ENCODE data around the gene GALNT18.

The GALNT18 gene

DNA sequence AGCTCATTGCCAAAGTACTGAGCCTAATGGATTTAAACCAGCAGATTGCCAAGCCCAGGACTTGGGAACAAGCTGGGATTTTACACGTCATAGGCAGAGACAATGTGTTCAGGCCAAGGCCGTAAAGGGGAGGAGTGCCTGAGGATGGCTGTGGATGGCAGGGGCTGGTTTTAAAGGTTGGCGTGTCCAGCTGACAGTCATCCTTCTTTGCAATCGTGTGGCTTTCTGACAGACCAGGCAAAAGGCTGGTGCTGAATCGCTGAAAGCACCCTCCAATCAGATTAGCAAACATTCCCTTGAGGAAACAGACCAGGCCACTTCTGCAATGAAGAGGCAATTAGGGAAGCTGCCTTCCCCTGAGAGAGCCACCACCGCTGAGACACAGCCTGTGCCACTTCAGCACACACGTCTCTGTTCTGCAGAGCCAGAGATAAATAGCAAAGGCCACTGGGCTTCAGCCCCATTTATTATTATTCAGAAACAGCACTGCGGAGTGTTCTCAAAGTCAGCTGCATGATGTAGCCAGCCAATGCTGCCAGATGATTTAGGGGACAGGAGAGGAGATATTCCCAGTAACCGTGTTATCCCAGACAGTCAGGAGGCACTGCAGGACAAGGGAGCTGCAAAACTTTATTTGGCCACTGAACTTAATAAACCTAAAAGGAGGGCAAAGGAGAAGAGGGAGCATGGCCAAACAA is 214.6 kb downstream of the GALNT18 start:
- ATAC-seq (replicated peaks; ENCODE audit: extremely low read depth, poor library complexity, severe bottlenecking) (no peak), DNase-seq (ENCODE audit: low spot score in 2 of 2) (no peak)
- Mint-ChIP-seq H3K36me3 (ENCODE audit: insufficient read depth) (no peaks in the 10 kb centered on the region), H3K9me3 (no peaks in the 10 kb centered on the region), H3K27me3 (peaks cover 71% of the 10 kb centered on the region), H3K4me3 (no peak overlapping the region), H3K4me1 (no peaks in the 10 kb centered on the region), H3K27ac (ENCODE audit: low read depth) (no peak overlapping the region)

DNA sequence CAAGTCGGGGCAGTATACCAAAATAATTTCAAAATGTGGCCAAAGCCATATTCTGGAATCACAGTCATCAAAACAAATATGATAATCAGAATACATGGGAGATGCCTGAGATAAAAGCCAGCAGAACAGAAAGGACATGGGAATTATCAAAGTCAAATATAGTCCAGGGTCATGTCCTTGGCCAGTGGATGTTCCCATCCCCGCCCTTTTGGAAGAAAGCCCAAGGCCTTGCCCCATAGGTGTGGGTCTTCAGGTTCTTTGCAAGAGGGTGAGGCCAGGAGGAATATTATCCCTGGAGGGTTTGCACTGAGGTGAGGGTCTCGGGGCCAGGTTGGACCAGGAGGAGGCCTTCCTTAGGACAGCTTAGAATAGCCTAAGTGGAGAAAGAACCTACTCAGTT is 215.2 kb downstream of the GALNT18 start:
- Mint-ChIP-seq H3K27me3 (peaks cover 68% of the 10 kb centered on the region), H3K9me3 (no peaks in the 10 kb centered on the region), H3K27ac (ENCODE audit: low read depth) (no peak overlapping the region), H3K36me3 (ENCODE audit: insufficient read depth) (no peaks in the 10 kb centered on the region), H3K4me3 (no peak overlapping the region), H3K4me1 (no peaks in the 10 kb centered on the region)
- ATAC-seq (replicated peaks; ENCODE audit: extremely low read depth, poor library complexity, severe bottlenecking) (no peak), DNase-seq (ENCODE audit: low spot score in 2 of 2) (no peak)

- no peak for DNase-seq (ENCODE audit: low spot score in 2 of 2)
- Mint-ChIP-seq H3K9me3 (no peaks in the 10 kb centered on the region), H3K4me1 (no peaks in the 10 kb centered on the region), H3K27me3 (peaks cover 47% of the 10 kb centered on the region), H3K4me3 (no peak overlapping the region), H3K36me3 (ENCODE audit: insufficient read depth) (no peaks in the 10 kb centered on the region), H3K27ac (ENCODE audit: low read depth) (no peak overlapping the region)
- no peak for ATAC-seq (replicated peaks; ENCODE audit: extremely low read depth, poor library complexity, severe bottlenecking)
Observed at GRCh38 chr11:11403763-11404725, 217.8 kb downstream of the GALNT18 start.

DNA sequence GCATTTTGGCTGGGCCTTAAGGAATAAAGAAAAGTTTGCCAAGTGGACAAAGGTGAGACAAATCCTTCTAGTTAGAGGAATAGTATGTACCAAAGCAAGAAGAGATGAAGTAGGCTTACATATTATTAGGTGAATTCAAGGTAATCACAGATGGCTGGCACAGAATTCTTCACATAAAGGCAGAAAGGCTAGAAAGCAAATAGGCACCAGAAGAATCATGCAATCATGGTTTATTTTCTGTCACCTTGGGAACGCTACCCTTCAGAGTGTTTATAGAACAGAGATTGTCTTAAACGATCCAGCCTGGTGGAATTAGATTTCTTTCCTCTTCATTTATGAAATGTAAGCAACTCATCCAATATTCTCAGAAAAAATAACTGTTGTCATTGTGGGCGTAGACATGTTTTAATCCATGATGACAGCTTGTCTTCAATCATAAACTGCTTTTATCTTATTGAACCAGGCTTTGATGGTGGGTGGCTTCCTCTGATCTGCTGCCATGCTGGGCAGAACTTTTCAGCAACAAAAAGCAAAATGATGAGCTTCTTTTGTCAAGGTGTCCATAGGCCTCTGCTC is 219.8 kb downstream of the GALNT18 start:
- H3K9me3 Mint-ChIP-seq = no peaks in the 10 kb centered on the region
- no peak for DNase-seq (ENCODE audit: low spot score in 2 of 2)
- H3K4me3 Mint-ChIP-seq = no peak overlapping the region
- no peaks in the 10 kb centered on the region for H3K4me1 Mint-ChIP-seq
- ATAC-seq (replicated peaks; ENCODE audit: extremely low read depth, poor library complexity, severe bottlenecking) = no peak
- no peaks in the 10 kb centered on the region for H3K36me3 Mint-ChIP-seq (ENCODE audit: insufficient read depth)
- no peak overlapping the region for H3K27ac Mint-ChIP-seq (ENCODE audit: low read depth)
- H3K27me3 Mint-ChIP-seq = peaks cover 45% of the 10 kb centered on the region

DNA sequence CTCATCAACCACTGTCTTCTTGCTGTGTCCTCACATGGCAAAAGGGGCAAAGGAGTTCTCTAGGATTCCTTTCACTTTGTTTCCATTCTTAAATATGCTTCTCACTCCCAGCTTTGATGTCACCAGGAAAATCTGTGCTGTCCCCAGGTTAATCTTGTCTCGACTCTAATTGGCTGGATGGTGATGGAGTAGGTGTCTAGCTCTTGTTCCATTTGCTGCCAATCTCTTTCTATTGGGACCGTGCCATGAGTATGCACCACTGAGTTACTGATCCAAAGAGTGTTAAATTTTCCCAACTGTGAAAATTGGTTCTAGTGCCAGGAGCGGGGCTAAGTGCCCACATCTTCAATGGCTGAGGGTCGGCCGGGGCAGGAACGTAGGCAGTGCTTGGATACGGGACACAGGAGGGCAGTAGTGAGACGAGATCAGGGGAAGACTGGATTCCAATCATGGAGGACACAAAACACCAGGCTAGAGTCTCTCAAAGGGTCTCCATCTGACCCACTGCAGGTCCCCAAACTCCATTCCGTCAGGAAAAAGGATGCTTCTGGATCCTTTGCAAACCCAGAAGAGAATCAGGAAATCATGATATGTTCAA is 221.1 kb downstream of the GALNT18 start:
- Mint-ChIP-seq H3K27me3 (peaks cover 51% of the 10 kb centered on the region), H3K4me1 (no peaks in the 10 kb centered on the region), H3K9me3 (no peaks in the 10 kb centered on the region), H3K36me3 (ENCODE audit: insufficient read depth) (no peaks in the 10 kb centered on the region), H3K27ac (ENCODE audit: low read depth) (no peak overlapping the region), H3K4me3 (no peak overlapping the region)
- DNase-seq (ENCODE audit: low spot score in 2 of 2) (no peak), ATAC-seq (replicated peaks; ENCODE audit: extremely low read depth, poor library complexity, severe bottlenecking) (no peak)

DNA sequence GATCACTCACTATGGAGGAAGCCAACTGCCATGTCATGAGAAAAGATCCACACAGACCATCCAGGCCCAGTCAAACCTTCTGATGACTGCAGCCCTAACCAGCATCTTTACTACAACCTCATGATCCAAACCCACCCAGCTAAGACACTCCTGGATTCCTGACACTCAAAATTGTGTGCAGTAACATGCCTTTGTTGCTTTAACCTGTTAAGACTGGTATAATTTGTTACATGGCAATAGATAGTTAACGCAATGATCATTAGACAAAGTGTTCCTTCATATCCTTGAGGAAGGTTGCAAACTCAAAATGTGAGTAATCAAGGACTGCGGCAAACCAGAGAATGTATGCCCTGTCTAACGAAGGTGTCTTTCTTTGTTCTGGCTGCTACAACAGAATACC is 221.7 kb downstream of the GALNT18 start:
- ATAC-seq (replicated peaks; ENCODE audit: extremely low read depth, poor library complexity, severe bottlenecking) = no peak
- no peaks in the 10 kb centered on the region for H3K9me3 Mint-ChIP-seq
- H3K27ac Mint-ChIP-seq (ENCODE audit: low read depth) = no peak overlapping the region
- H3K27me3 Mint-ChIP-seq = peaks cover 51% of the 10 kb centered on the region
- no peaks in the 10 kb centered on the region for H3K36me3 Mint-ChIP-seq (ENCODE audit: insufficient read depth)
- no peak overlapping the region for H3K4me3 Mint-ChIP-seq
- no peaks in the 10 kb centered on the region for H3K4me1 Mint-ChIP-seq
- no peak for DNase-seq (ENCODE audit: low spot score in 2 of 2)

- Mint-ChIP-seq H3K9me3 (no peaks in the 10 kb centered on the region), H3K36me3 (ENCODE audit: insufficient read depth) (no peaks in the 10 kb centered on the region), H3K4me3 (no peak overlapping the region), H3K27me3 (peaks cover 30% of the 10 kb centered on the region), H3K27ac (ENCODE audit: low read depth) (no peak overlapping the region), H3K4me1 (no peaks in the 10 kb centered on the region)
- DNase-seq (ENCODE audit: low spot score in 2 of 2) (no peak), ATAC-seq (replicated peaks; ENCODE audit: extremely low read depth, poor library complexity, severe bottlenecking) (no peak)
Observed at GRCh38 chr11:11397781-11398180, 224.0 kb downstream of the GALNT18 start.

DNA sequence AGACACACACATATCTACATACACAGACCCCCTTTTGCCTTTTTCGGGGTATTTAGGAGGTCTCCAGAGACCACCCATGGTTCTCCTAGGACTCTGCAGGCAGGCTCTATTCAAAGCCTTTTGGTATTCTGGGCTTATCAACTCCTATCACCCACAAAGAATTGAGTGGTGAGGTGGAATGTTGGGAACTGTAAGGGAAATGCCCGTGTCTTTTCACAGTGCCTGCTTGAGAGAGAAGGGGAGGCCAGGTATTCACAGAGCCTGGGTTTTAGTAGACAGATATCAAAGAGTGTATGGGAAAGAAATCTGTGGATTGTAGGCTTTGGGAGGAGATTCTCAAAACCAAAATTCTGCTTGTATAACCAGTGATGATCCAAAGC is 224.8 kb downstream of the GALNT18 start:
- Mint-ChIP-seq H3K27me3 (peaks cover 25% of the 10 kb centered on the region), H3K4me1 (no peaks in the 10 kb centered on the region), H3K27ac (ENCODE audit: low read depth) (no peak overlapping the region), H3K36me3 (ENCODE audit: insufficient read depth) (no peaks in the 10 kb centered on the region), H3K4me3 (no peak overlapping the region), H3K9me3 (no peaks in the 10 kb centered on the region)
- no peak for ATAC-seq (replicated peaks; ENCODE audit: extremely low read depth, poor library complexity, severe bottlenecking)
- no peak for DNase-seq (ENCODE audit: low spot score in 2 of 2)

- no peaks in the 10 kb centered on the region for H3K36me3 Mint-ChIP-seq (ENCODE audit: insufficient read depth)
- H3K9me3 Mint-ChIP-seq = no peaks in the 10 kb centered on the region
- no peak overlapping the region for H3K27ac Mint-ChIP-seq (ENCODE audit: low read depth)
- no peak overlapping the region for H3K4me3 Mint-ChIP-seq
- ATAC-seq (replicated peaks; ENCODE audit: extremely low read depth, poor library complexity, severe bottlenecking) = no peak
- no peak for DNase-seq (ENCODE audit: low spot score in 2 of 2)
- H3K27me3 Mint-ChIP-seq = peaks cover 25% of the 10 kb centered on the region
- H3K4me1 Mint-ChIP-seq = no peaks in the 10 kb centered on the region
Observed at GRCh38 chr11:11396301-11397035, 225.3 kb downstream of the GALNT18 start.

GRCh38 chr11:11395126-11395525 is 226.7 kb downstream of the GALNT18 start:
- H3K9me3 Mint-ChIP-seq = no peaks in the 10 kb centered on the region

GRCh38 chr11:11394241-11394640 is 227.6 kb downstream of the GALNT18 start:
- Mint-ChIP-seq H3K27me3 (peaks cover 26% of the 10 kb centered on the region), H3K9me3 (no peaks in the 10 kb centered on the region), H3K27ac (ENCODE audit: low read depth) (no peak overlapping the region), H3K4me1 (no peaks in the 10 kb centered on the region), H3K4me3 (no peak overlapping the region), H3K36me3 (ENCODE audit: insufficient read depth) (no peaks in the 10 kb centered on the region)
- DNase-seq (ENCODE audit: low spot score in 2 of 2) = no peak
- no peak for ATAC-seq (replicated peaks; ENCODE audit: extremely low read depth, poor library complexity, severe bottlenecking)

More at GRCh38 chr11:11395126-11395525, 226.7 kb downstream of the GALNT18 start:
- no peaks in the 10 kb centered on the region for H3K4me1 Mint-ChIP-seq
- DNase-seq (ENCODE audit: low spot score in 2 of 2) (no peak), ATAC-seq (replicated peaks; ENCODE audit: extremely low read depth, poor library complexity, severe bottlenecking) (no peak)
- no peak overlapping the region for H3K27ac Mint-ChIP-seq (ENCODE audit: low read depth)
- H3K27me3 Mint-ChIP-seq = peaks cover 25% of the 10 kb centered on the region
- no peak overlapping the region for H3K4me3 Mint-ChIP-seq
- H3K36me3 Mint-ChIP-seq (ENCODE audit: insufficient read depth) = no peaks in the 10 kb centered on the region

Measured in central memory CD8-positive, alpha-beta T cell (primary cell).